Bone marrow (tissue), 2 donors: Measurements from ENCODE around the gene ZBP1.
A peak's percentile ranks its signal among the peaks of the same experiment; 100 is the strongest.

Source experiments
- DNase-seq, 2 donors: peaks; one replicate each; lab custom pipeline; 2025; lab: John Stamatoyannopoulos, UW

Gene ZBP1

GRCh38 chr20:57598491-57598890, 21.7 kb downstream of the ZBP1 start:
- no peak for DNase-seq

- DNase-seq: no peak
Measured at GRCh38 chr20:57598060-57598459, 22.2 kb downstream of the ZBP1 start.

- DNase-seq: peak; percentile 26 to 47
Measured at GRCh38 chr20:57596998-57597939, 23.0 kb downstream of the ZBP1 start.

GRCh38 chr20:57596358-57596757, 23.9 kb downstream of the ZBP1 start:
- no peak for DNase-seq

- DNase-seq: no peak
Measured at GRCh38 chr20:57595041-57596030, 24.9 kb downstream of the ZBP1 start.

GRCh38 chr20:57594092-57594951, 25.9 kb downstream of the ZBP1 start:
- peak; percentile 4 to 26 for DNase-seq

- no peak for DNase-seq
Measured at GRCh38 chr20:57593134-57593886, 26.9 kb downstream of the ZBP1 start.

GRCh38 chr20:57592263-57593092, 27.7 kb downstream of the ZBP1 start:
- DNase-seq: no peak

GRCh38 chr20:57591289-57592229, 28.7 kb downstream of the ZBP1 start:
- DNase-seq: no peak

GRCh38 chr20:57590485-57591288, 29.5 kb downstream of the ZBP1 start:
- no peak for DNase-seq

- no peak for DNase-seq
Measured at GRCh38 chr20:57589728-57590484, 30.3 kb downstream of the ZBP1 start.

- no peak for DNase-seq
Measured at GRCh38 chr20:57589123-57589727, 31.0 kb downstream of the ZBP1 start.

GRCh38 chr20:57588596-57588995, 31.6 kb downstream of the ZBP1 start:
- DNase-seq: no peak

GRCh38 chr20:57587989-57588377, 32.2 kb downstream of the ZBP1 start:
- no peak for DNase-seq

GRCh38 chr20:57587278-57587988, 32.8 kb downstream of the ZBP1 start:
- DNase-seq: no peak

- DNase-seq: no peak
Measured at GRCh38 chr20:57586943-57587277, 33.3 kb downstream of the ZBP1 start.
